Upper lobe of left lung (tissue), 6 donors: ENCODE measurements around the gene SLC18A3. TPM values are rescaled to one million over a fixed set of nuclear protein-coding genes. Genes with fewer than 3 reads are reported as not detected.

ENCODE experiments used
- ATAC-seq, 2 donors: fragments of 200-7000 bp; cut with Tn5 transposase; one replicate each; pipeline ENCODE4 v1.9.1; 2022; ENCODE audit warnings: mild to moderate bottlenecking in 2 of 2, moderate library complexity in 2 of 2; ENCODE audit not compliant: low FRiP score in 2 of 2
- DNase-seq, 2 donors: peaks; one replicate each; pipeline ENCODE4 v3.0.0-alpha.2; 2019 to 2020
- H3K27ac ChIP-seq, 4 donors: fragments of 200-600 bp; sonication (generic); one replicate each; pipeline ENCODE4 v1.5.1; 2016 to 2019
- H3K27me3 ChIP-seq, 4 donors: fragments of 200-600 bp; sonication (generic); one replicate each; pipeline ENCODE4 v1.5.1; 2017 to 2019
- H3K36me3 ChIP-seq, 4 donors: fragments of 200-600 bp; sonication (generic); one replicate each; pipeline ENCODE4 v1.5.1; 2016 to 2019
- H3K4me1 ChIP-seq, 4 donors: fragments of 200-600 bp; sonication (generic); one replicate each; pipeline ENCODE4 v1.5.1; 2018 to 2019
- H3K4me3 ChIP-seq, 4 donors: fragments of 200-600 bp; sonication (generic); one replicate each; pipeline ENCODE4 v1.5.1; 2017 to 2019; ENCODE audit warnings: mild to moderate bottlenecking in 2 of 4, moderate library complexity in 1 of 4
- H3K9me3 ChIP-seq, 4 donors: fragments of 200-600 bp; sonication (generic); one replicate each; pipeline ENCODE4 v1.5.1; 2018 to 2019
- EP300 ChIP-seq, 4 donors: sonication (generic); formaldehyde crosslinking; IDR thresholded peaks; one replicate each; pipeline ENCODE4 v1.5.1; 2017; ENCODE audit warnings: antibody characterized with exemption in 4 of 4, control low read depth in 2 of 4
- POLR2A ChIP-seq, 4 donors: fragments of 450-650 bp; IDR thresholded peaks; one replicate each; pipeline ENCODE4 v1.5.1; 2016 to 2017; ENCODE audit warnings: antibody characterized with exemption in 4 of 4, mild to moderate bottlenecking in 2 of 4
- POLR2AphosphoS5 ChIP-seq, 2 donors: sonication (generic); formaldehyde crosslinking; IDR thresholded peaks; one replicate each; pipeline ENCODE4 v1.5.1; 2017; ENCODE audit warnings: antibody characterized with exemption in 2 of 2
- WGBS, 2 donors: methylation state at CpG; one replicate each; pipeline ENCODE4 v1.1.5; 2017 to 2018; 5-methylcytosine and 5-hydroxymethylcytosine counted together
- total RNA-seq, 6 donors: library from RNA; depleted of rRNA in 4 of 6; stranded (reverse); fragments of >200 nt in 4 of 6; gene quantifications; one replicate each; pipeline versions ENCODE4 v1.1.0 to v1.2.1, GENCODE V29; 2016 to 2021
- TF ChIP-seq, protein P1 (sequence below), 6 experiments: fragments of 450-650 bp in 4 of 6; fragments of 200-600 bp in 2 of 6; sonication (generic) in 2 of 6; IDR thresholded peaks; one replicate each; pipeline ENCODE4 v1.5.1; 2016 to 2019; ENCODE audit warnings: antibody characterized with exemption in 6 of 6
- donor health status: DM: no; HTN: no; CAD: no; lungs with moderate emphysema.
- donor health status: DM: no; HTN: yes; CAD: no; lungs with severe emphysema.

SLC18A3 gene
- total RNA-seq, 6 donors from 2014 or later: not detected

- no peak overlapping the region for H3K27ac ChIP-seq
- no peak for DNase-seq
- no peaks in the 10 kb centered on the region for H3K9me3 ChIP-seq
- TF ChIP-seq EP300 (IDR thresholded peaks at IDR 0.05) (no peak), POLR2AphosphoS5 (IDR thresholded peaks at IDR 0.05) (no peak), POLR2A (IDR thresholded peaks at IDR 0.05) (no peak)
- TF ChIP-seq, protein P1, sequence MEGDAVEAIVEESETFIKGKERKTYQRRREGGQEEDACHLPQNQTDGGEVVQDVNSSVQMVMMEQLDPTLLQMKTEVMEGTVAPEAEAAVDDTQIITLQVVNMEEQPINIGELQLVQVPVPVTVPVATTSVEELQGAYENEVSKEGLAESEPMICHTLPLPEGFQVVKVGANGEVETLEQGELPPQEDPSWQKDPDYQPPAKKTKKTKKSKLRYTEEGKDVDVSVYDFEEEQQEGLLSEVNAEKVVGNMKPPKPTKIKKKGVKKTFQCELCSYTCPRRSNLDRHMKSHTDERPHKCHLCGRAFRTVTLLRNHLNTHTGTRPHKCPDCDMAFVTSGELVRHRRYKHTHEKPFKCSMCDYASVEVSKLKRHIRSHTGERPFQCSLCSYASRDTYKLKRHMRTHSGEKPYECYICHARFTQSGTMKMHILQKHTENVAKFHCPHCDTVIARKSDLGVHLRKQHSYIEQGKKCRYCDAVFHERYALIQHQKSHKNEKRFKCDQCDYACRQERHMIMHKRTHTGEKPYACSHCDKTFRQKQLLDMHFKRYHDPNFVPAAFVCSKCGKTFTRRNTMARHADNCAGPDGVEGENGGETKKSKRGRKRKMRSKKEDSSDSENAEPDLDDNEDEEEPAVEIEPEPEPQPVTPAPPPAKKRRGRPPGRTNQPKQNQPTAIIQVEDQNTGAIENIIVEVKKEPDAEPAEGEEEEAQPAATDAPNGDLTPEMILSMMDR (IDR thresholded peaks at IDR 0.05): no peak
- no peaks in the 10 kb centered on the region for H3K4me1 ChIP-seq
- ATAC-seq: no peak
- no peak overlapping the region for H3K4me3 ChIP-seq
- 80 to 83% methylated on average over 2 to 3 of the region's 3 CpGs for WGBS, 2 donors
- no peaks in the 10 kb centered on the region for H3K36me3 ChIP-seq
- no peaks in the 10 kb centered on the region for H3K27me3 ChIP-seq
These were observed 32.2 kb downstream of the SLC18A3 start for GRCh38 chr10:49642311-49642710.

- no peaks in the 10 kb centered on the region for H3K27me3 ChIP-seq
- no peak overlapping the region for H3K4me3 ChIP-seq
- no peaks in the 10 kb centered on the region for H3K9me3 ChIP-seq
- no peaks in the 10 kb centered on the region for H3K36me3 ChIP-seq
- no peak overlapping the region for H3K27ac ChIP-seq
- 80 to 88% methylated on average over 4 to 5 of the region's 5 CpGs for WGBS, 2 donors
- DNase-seq (no peak), ATAC-seq (no peak)
- no peaks in the 10 kb centered on the region for H3K4me1 ChIP-seq
- TF ChIP-seq, protein P1 (IDR thresholded peaks at IDR 0.05): no peak
- no peak for TF ChIP-seq EP300 (IDR thresholded peaks at IDR 0.05)
- no peak for TF ChIP-seq POLR2AphosphoS5 (IDR thresholded peaks at IDR 0.05)
- no peak for TF ChIP-seq POLR2A (IDR thresholded peaks at IDR 0.05)
These were observed 33.3 kb downstream of the SLC18A3 start for GRCh38 chr10:49643241-49644034.

DNA sequence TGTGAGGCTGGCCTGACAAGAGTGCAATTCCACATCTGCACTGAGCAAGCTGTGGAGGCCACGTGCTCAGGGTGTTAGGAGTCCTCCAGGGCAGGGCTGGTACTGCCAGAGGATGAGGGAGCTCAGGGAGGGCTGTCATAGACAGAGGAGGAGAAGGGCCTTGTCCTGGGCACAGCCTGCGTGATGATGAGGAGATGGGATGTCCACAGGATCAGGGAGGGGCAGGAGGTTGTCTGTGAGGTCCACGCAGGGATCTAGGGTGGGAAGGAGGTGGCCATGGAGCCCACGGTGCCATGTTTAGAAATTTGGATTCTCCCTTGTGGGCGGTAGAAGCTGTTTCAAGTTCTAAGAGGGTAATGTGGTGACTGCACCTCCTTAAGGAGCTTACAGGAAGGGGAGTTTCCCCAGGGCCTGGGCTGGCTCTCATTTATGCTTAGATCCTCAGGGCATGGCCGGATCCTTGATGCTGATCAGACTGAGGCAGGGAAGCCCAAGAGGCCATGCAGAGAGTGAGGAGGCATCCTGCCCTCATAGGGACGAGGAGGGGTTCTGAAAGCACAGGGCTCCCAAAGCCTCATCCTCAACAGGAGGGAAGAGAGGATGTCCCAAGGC is 34.0 kb downstream of the SLC18A3 start:
- H3K4me1 ChIP-seq: no peaks in the 10 kb centered on the region
- DNase-seq (no peak), ATAC-seq (no peak)
- TF ChIP-seq POLR2AphosphoS5 (IDR thresholded peaks at IDR 0.05) (no peak), POLR2A (IDR thresholded peaks at IDR 0.05) (no peak), EP300 (IDR thresholded peaks at IDR 0.05) (no peak)
- TF ChIP-seq, protein P1 (IDR thresholded peaks at IDR 0.05): no peak
- H3K27me3 ChIP-seq: no peaks in the 10 kb centered on the region
- H3K4me3 ChIP-seq: no peak overlapping the region
- WGBS, 2 donors: 78 to 86% methylated on average over 6 to 7 of the region's 7 CpGs
- no peaks in the 10 kb centered on the region for H3K36me3 ChIP-seq
- H3K27ac ChIP-seq: no peak overlapping the region
- H3K9me3 ChIP-seq: no peaks in the 10 kb centered on the region

- Histone ChIP-seq H3K27me3 (no peaks in the 10 kb centered on the region), H3K9me3 (no peaks in the 10 kb centered on the region), H3K36me3 (no peaks in the 10 kb centered on the region), H3K4me1 (no peaks in the 10 kb centered on the region), H3K27ac (no peak overlapping the region), H3K4me3 (no peak overlapping the region)
- no peak for TF ChIP-seq EP300 (IDR thresholded peaks at IDR 0.05)
- TF ChIP-seq, protein P1 (IDR thresholded peaks at IDR 0.05): no peak
- no peak for TF ChIP-seq POLR2A (IDR thresholded peaks at IDR 0.05)
- TF ChIP-seq POLR2AphosphoS5 (IDR thresholded peaks at IDR 0.05): no peak
- no peak for ATAC-seq
- 84 to 93% methylated on average over 8 of the region's 8 CpGs for WGBS, 2 donors
- no peak for DNase-seq
These were observed 35.3 kb downstream of the SLC18A3 start for GRCh38 chr10:49645417-49645816.
